Measurements from ENCODE around the gene MPHOSPH6.
"Not testable (repeated sequence)": the region's sequence is repeated elsewhere in the genome, so short reads cannot be mapped to it uniquely, and the experiment has no call there.

Gene MPHOSPH6

DNA sequence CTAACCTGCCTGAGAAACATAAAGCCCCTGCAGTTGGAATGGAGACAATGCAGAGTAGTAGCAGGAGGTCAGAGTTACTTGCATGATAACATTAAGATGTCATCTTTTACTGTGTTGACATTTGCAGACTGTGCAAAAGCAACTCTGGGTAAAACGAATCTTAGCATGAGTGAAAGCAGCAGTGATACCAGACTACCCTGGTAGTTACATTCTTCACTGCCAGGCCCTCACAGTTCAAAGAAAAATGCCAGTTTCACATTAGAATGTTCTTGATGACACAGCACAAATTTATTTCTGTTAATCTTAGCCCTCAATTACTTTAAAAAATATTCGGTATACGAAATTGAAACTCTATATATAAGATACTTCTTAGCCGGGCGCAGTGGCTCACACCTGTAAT, 12.2 kb downstream of the MPHOSPH6 start:
- Histone ChIP-seq H3K4me1 (ENCODE audit: control insufficient read depth, insufficient read depth, low read length) (no peaks in the 10 kb centered on the region), H3K4me3 (ENCODE audit: low read length) (no peak overlapping the region), H3K9ac (ENCODE audit: low read length) (no peak overlapping the region), H3K27ac (ENCODE audit: low read depth, low read length) (no peak overlapping the region), H3K27me3 (ENCODE audit: control insufficient read depth, insufficient read depth, low read length) (no peaks in the 10 kb centered on the region), H3K36me3 (ENCODE audit: control insufficient read depth, insufficient read depth, low read length) (peaks cover 6% of the 10 kb centered on the region)

DNA sequence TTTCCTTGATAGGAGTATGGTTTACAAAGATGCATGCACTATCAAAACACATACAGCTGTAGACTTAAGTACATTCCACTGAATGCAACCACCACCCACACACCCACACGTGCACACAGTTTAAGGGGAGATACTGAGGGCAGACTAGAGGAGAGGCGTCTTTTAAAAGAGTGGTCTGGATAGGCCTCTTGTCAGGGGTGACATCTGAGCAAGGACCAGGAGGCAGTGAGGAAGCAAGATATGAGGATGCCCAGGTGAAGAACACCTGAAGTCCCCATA, 12.6 kb downstream of the MPHOSPH6 start:
- Histone ChIP-seq H3K36me3 (ENCODE audit: control insufficient read depth, insufficient read depth, low read length) (peaks cover 5% of the 10 kb centered on the region), H3K27ac (ENCODE audit: low read depth, low read length) (no peak overlapping the region), H3K4me3 (ENCODE audit: low read length) (no peak overlapping the region), H3K27me3 (ENCODE audit: control insufficient read depth, insufficient read depth, low read length) (no peaks in the 10 kb centered on the region), H3K9ac (ENCODE audit: low read length) (no peak overlapping the region), H3K4me1 (ENCODE audit: control insufficient read depth, insufficient read depth, low read length) (no peaks in the 10 kb centered on the region)

DNA sequence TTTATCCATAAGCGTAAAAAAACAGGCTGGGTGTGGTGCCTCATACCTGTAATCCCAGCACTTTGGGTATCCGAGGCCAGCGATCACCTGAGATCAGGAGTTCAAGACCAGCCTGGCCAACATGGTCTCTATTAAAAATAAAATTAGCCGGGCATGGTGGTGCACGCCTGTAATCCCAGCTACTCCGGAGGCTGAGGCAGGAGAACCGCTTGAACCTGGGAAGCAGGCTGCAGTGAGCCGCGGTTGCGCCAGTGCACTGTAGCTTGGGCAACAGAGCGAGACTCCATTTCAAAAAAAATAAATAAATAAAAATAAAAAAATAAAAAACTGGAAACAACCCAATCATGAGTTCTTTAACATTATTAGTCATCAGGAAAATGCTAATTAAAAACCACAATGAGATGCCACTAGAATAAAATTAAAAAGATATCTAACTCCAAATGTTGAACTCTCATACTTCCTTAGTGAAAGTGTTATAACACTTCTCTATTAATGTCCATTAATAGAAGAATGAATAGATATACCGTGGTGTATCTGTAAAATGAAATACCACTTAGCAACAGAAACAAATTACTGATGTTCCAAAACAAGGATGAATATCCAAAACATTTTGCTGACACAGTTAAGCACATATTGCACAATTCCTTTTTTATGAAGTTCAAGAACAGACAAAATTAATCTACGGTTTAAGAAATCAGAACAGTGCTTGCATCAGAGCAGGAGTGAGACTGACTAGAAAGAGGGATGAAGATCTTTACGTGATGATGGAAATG, 13.1 kb downstream of the MPHOSPH6 start:
- peaks cover 2% of the 10 kb centered on the region for H3K36me3 ChIP-seq (ENCODE audit: control insufficient read depth, insufficient read depth, low read length)
- no peak overlapping the region for H3K9ac ChIP-seq (ENCODE audit: low read length)
- no peaks in the 10 kb centered on the region for H3K27me3 ChIP-seq (ENCODE audit: control insufficient read depth, insufficient read depth, low read length)
- no peak overlapping the region for H3K27ac ChIP-seq (ENCODE audit: low read depth, low read length)
- no peak overlapping the region for H3K4me3 ChIP-seq (ENCODE audit: low read length)
- H3K4me1 ChIP-seq (ENCODE audit: control insufficient read depth, insufficient read depth, low read length) = no peaks in the 10 kb centered on the region

DNA sequence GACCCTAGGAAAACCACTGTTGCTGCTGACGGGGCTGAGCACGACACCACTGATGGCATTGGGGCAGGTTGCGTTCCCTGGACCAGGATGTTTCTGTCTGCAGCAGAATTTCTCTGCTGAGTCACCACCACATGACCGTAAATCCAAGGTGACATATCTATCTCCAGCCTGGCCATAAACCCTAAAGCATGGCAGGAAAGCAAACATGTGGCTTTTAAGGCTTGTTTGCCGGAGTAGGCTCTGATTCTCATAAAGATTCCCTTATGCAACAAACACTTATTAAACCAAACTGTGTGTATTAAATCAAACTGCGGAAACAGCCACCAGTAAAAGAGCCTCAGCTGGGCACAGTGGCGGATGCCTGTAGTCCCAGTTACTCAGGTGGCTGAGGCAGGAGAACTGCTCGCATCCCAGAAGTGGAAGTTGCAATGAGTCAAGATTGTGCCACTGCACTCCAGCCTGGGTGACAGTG, 17.3 kb downstream of the MPHOSPH6 start:
- no peak overlapping the region for H3K9ac ChIP-seq (ENCODE audit: low read length)
- H3K27me3 ChIP-seq (ENCODE audit: control insufficient read depth, insufficient read depth, low read length) = no peaks in the 10 kb centered on the region
- peaks cover 5% of the 10 kb centered on the region for H3K36me3 ChIP-seq (ENCODE audit: control insufficient read depth, insufficient read depth, low read length)
- no peaks in the 10 kb centered on the region for H3K4me1 ChIP-seq (ENCODE audit: control insufficient read depth, insufficient read depth, low read length)
- no peak overlapping the region for H3K4me3 ChIP-seq (ENCODE audit: low read length)
- H3K27ac ChIP-seq (ENCODE audit: low read depth, low read length) = no peak overlapping the region

DNA sequence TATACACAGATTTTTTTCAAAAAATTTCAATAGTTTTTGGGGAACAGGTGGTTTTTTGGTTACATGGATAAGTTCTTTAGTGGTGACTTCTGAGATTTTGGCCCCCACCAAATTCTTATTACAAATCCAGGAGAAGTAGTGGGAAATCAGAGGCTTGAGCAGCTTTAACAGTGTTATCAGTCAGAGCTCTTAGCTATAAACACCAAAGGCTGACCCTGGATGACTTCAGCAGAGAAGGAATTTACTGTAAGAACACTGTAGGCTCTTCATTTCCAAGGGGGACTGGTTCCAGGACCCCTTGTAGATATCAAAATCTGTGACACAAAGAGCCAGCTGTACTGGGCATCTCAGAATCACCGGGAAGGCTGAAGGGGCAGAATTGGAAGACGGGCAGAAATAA, 17.8 kb downstream of the MPHOSPH6 start:
- Histone ChIP-seq H3K9ac (ENCODE audit: low read length) (no peak overlapping the region), H3K27me3 (ENCODE audit: control insufficient read depth, insufficient read depth, low read length) (no peaks in the 10 kb centered on the region), H3K4me1 (ENCODE audit: control insufficient read depth, insufficient read depth, low read length) (no peaks in the 10 kb centered on the region), H3K27ac (ENCODE audit: low read depth, low read length) (no peak overlapping the region), H3K36me3 (ENCODE audit: control insufficient read depth, insufficient read depth, low read length) (peaks cover 5% of the 10 kb centered on the region), H3K4me3 (ENCODE audit: low read length) (no peak overlapping the region)

DNA sequence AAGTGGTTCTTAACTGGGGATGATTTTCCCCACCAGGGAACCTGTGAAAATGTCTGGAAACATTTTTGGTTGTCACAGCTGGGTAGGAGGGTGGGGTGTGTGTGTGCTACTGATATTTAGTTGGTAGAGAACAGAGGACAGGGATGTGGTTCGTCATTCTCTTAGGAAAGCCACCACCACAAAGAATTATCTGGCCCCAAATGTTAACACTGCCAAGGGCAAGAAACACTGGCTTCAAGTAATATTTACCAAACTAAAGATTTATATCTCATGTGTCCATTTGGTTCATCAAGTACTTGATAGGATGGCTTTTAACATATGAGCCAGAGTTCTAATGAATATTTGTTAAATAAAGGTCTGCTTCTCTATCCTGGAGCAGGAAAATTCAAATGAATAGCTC, 19.5 kb downstream of the MPHOSPH6 start:
- Histone ChIP-seq H3K36me3 (ENCODE audit: control insufficient read depth, insufficient read depth, low read length) (peaks cover 5% of the 10 kb centered on the region), H3K4me1 (ENCODE audit: control insufficient read depth, insufficient read depth, low read length) (no peaks in the 10 kb centered on the region)

DNA sequence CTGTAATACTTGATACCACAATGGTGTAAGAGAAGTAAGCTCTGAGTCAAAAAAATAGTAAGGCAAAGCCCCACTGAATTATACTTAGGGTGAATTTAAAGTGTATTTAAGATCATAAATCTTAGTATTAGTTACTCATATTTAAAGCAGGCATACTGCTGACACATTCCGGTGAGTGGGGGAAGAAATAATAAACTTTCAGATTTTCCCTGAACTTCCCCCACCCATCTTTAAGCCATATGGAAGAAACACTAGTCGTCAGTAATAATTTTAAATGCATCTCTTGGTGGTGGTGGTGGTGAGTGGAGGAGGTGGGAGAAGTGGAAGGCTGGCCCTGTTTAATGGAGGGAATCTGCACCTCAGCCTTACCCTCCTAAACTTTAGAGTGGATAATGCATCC, 20.5 kb downstream of the MPHOSPH6 start:
- Histone ChIP-seq H3K4me1 (ENCODE audit: control insufficient read depth, insufficient read depth, low read length) (no peaks in the 10 kb centered on the region), H3K27me3 (ENCODE audit: control insufficient read depth, insufficient read depth, low read length) (no peaks in the 10 kb centered on the region), H3K27ac (ENCODE audit: low read depth, low read length) (no peak overlapping the region), H3K36me3 (ENCODE audit: control insufficient read depth, insufficient read depth, low read length) (peaks cover 5% of the 10 kb centered on the region), H3K4me3 (ENCODE audit: low read length) (no peak overlapping the region), H3K9ac (ENCODE audit: low read length) (no peak overlapping the region)

More for the DNA sequence above, 19.5 kb downstream of the MPHOSPH6 start:
- no peak overlapping the region for H3K27ac ChIP-seq (ENCODE audit: low read depth, low read length)
- H3K27me3 ChIP-seq (ENCODE audit: control insufficient read depth, insufficient read depth, low read length) = no peaks in the 10 kb centered on the region
- H3K9ac ChIP-seq (ENCODE audit: low read length) = no peak overlapping the region
- no peak overlapping the region for H3K4me3 ChIP-seq (ENCODE audit: low read length)

DNA sequence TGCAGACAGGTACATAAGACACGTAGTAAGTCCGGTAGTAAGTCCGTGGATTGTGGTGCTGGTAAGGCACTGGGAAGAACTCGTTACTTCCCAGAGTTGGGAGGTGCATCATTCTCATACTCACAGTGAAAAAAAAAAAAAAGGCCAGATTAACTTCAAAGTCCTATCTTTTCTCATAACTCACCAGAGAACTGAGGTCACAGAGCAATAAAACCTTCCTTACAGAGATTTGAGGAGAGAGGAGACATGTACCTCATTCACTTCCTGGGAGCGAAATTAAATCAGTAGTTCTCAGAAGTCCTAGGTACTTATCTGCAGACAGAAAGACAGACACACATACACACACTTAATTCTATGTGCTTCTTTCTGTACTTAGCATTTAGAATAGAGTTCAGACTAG, 22.5 kb downstream of the MPHOSPH6 start:
- Histone ChIP-seq H3K36me3 (ENCODE audit: control insufficient read depth, insufficient read depth, low read length) (peaks cover 4% of the 10 kb centered on the region), H3K27me3 (ENCODE audit: control insufficient read depth, insufficient read depth, low read length) (no peaks in the 10 kb centered on the region), H3K4me3 (ENCODE audit: low read length) (no peak overlapping the region), H3K27ac (ENCODE audit: low read depth, low read length) (no peak overlapping the region), H3K9ac (ENCODE audit: low read length) (no peak overlapping the region), H3K4me1 (ENCODE audit: control insufficient read depth, insufficient read depth, low read length) (no peaks in the 10 kb centered on the region)

DNA sequence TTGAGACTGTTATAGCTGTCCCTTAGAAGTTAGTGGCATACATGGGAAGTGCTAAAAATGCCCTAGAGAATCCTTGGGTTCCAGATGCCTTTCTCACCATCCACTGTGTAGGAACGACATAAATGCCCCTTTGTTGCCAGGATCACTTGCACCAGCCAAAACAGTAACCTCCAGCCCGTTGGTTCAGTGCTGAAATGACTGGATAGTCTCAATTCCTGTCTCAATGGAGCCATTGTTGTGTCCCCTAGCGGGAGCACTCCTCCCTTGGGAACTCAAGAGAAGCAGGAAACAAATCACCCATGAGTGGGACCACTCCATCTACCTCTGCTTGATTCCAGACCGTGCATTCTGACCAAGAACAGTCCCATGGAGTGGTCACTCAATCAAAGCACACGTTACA, 23.1 kb downstream of the MPHOSPH6 start:
- H3K27me3 ChIP-seq (ENCODE audit: control insufficient read depth, insufficient read depth, low read length) = no peaks in the 10 kb centered on the region
- no peaks in the 10 kb centered on the region for H3K4me1 ChIP-seq (ENCODE audit: control insufficient read depth, insufficient read depth, low read length)
- H3K36me3 ChIP-seq (ENCODE audit: control insufficient read depth, insufficient read depth, low read length) = peaks cover 4% of the 10 kb centered on the region
- H3K27ac ChIP-seq (ENCODE audit: low read depth, low read length) = no peak overlapping the region
- H3K4me3 ChIP-seq (ENCODE audit: low read length) = no peak overlapping the region
- no peak overlapping the region for H3K9ac ChIP-seq (ENCODE audit: low read length)

DNA sequence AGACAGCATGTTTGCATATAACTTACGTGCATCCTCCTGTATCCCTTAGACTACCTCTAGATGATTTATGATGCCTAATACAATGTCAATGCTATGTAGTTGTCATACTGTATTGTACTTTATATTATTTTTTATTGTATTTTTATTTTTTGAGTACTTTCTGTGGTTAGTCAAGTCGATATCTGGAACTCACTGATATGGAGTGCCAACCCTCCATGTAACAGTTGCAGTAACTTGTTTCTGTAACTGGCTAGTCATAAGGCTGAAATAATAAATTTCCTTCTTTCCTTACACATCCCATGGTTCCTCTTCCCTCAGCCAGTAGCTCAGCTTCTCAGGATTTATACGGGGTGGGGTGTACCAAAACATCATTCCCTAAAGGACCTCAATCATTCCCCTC, 23.5 kb downstream of the MPHOSPH6 start:
- Histone ChIP-seq H3K36me3 (ENCODE audit: control insufficient read depth, insufficient read depth, low read length) (peaks cover 4% of the 10 kb centered on the region), H3K27me3 (ENCODE audit: control insufficient read depth, insufficient read depth, low read length) (no peaks in the 10 kb centered on the region), H3K4me1 (ENCODE audit: control insufficient read depth, insufficient read depth, low read length) (no peaks in the 10 kb centered on the region), H3K27ac (ENCODE audit: low read depth, low read length) (no peak overlapping the region), H3K4me3 (ENCODE audit: low read length) (no peak overlapping the region), H3K9ac (ENCODE audit: low read length) (no peak overlapping the region)

DNA sequence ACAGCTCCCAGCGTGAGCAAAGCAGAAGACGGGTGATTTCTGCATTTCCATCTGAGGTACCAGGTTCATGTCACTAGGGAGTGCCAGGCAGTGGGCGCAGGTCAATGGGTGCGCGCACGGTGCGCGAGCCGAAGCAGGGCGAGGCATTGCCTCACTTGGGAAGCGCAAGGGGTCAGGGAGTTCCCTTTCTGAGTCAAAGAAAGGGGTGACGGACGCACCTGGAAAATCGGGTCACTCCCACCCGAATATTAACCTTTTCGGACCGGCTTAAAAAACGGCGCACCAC, 30.8 kb downstream of the MPHOSPH6 start:
- not testable (repeated sequence) for H3K4me1 ChIP-seq (ENCODE audit: control insufficient read depth, insufficient read depth, low read length); H3K9ac ChIP-seq (ENCODE audit: low read length); H3K27ac ChIP-seq (ENCODE audit: low read depth, low read length); H3K4me3 ChIP-seq (ENCODE audit: low read length); H3K36me3 ChIP-seq (ENCODE audit: control insufficient read depth, insufficient read depth, low read length); H3K27me3 ChIP-seq (ENCODE audit: control insufficient read depth, insufficient read depth, low read length)

DNA sequence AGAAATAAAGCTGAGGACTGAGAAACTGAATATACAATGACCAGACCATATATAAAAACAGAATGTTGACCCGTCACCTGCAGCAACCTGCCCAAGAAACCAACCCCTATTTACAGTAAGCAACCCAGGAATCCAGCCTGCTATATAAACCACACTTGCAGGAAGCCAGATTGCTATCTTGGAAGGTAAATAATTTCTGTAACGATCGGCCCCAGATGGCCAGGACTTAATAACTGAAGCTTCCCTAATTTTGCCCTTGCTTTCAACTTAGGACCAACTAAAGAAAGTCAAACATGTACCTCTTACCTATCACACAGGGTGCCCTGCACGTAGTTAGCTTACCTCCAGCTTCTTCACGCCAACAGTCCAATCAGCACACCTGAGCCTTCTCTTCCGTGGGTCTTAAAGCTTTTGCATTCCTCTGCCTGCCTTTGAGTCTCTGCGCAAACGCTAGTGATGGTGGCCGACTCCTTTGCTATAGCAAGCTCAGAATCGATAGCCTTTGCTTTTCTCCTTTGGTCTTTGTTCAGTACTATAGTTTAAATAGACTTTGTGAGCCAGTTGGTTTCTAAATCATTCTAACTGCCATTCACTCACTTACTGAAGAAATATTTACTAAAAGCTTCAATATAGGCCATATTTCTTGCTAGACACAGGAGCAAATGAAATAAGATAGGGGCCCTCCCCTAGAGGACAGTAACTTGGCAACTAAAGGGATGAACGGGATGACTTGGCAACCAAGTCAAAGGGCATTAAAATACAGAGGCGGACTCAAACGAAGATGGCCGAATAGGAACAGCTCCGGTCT, 31.3 kb downstream of the MPHOSPH6 start:
- Histone ChIP-seq H3K27me3 (ENCODE audit: control insufficient read depth, insufficient read depth, low read length) (no peaks in the 10 kb centered on the region), H3K4me1 (ENCODE audit: control insufficient read depth, insufficient read depth, low read length) (no peaks in the 10 kb centered on the region), H3K36me3 (ENCODE audit: control insufficient read depth, insufficient read depth, low read length) (no peaks in the 10 kb centered on the region), H3K27ac (ENCODE audit: low read depth, low read length) (no peak overlapping the region), H3K4me3 (ENCODE audit: low read length) (no peak overlapping the region), H3K9ac (ENCODE audit: low read length) (no peak overlapping the region)

DNA sequence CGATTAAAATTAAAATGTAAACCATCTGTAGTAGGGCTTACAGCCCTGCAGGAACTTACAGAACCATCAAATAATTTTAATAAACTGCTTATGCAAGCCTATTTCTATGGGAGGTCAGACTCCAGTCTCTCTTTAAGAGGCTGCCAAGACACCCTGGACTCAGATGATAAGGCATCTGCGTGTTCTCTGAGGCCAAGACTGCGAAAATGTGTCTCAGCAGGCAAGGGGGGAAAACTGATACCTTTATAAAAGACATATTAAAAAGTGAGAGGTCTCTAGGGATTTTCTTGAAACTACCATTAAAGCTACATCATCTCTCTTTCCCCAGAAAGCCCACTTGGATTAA, 32.2 kb downstream of the MPHOSPH6 start:
- no peaks in the 10 kb centered on the region for H3K4me1 ChIP-seq (ENCODE audit: control insufficient read depth, insufficient read depth, low read length)
- H3K4me3 ChIP-seq (ENCODE audit: low read length) = no peak overlapping the region
- H3K36me3 ChIP-seq (ENCODE audit: control insufficient read depth, insufficient read depth, low read length) = no peaks in the 10 kb centered on the region
- H3K27me3 ChIP-seq (ENCODE audit: control insufficient read depth, insufficient read depth, low read length) = no peaks in the 10 kb centered on the region
- no peak overlapping the region for H3K9ac ChIP-seq (ENCODE audit: low read length)
- no peak overlapping the region for H3K27ac ChIP-seq (ENCODE audit: low read depth, low read length)

Measured in rectal smooth muscle tissue (tissue), 1 donor.